Heart left ventricle (tissue), 13 donors: ENCODE results near the gene PRLH.

Experiments used
- POLR2A ChIP-seq, 2 donors: fragments of 450-650 bp; IDR thresholded peaks; one replicate each; pipeline ENCODE4 v1.6.1; 2017; ENCODE audit warnings: antibody characterized with exemption in 2 of 2, mild to moderate bottlenecking in 2 of 2, moderate library complexity in 2 of 2
- TF ChIP-seq, protein P1 (sequence below), 12 donors: fragments of 200-600 bp; sonication (generic) in 4 of 12; IDR thresholded peaks; one replicate each; pipeline versions ENCODE4 v1.5.0 to v1.8.0; 2018 to 2022; ENCODE audit warnings: antibody characterized with exemption in 12 of 12, mild to moderate bottlenecking in 5 of 12
- donor health status: ischemic (EF 13 %, LVEDD 7.1; RV severe dilation, severe dysfunction).
- donor health status: DM: no; HTN: yes; CAD: no.
- donor health status: DM: no; HTN: no; CAD: no.
- donor health status: ischemic (EF 25% LVEDD 6.9; RV normal size, moderate dysfunction).
- donor health status: ischemic (EF 25% LVEDD 5.7; RV mildly dilated, moderate dysfunction).
- donor health status: ischemic (EF 35%, LVEDD 5.7; RV mildly dilated, moderate dysfunction).
- donor health status: nonischemic (EF 11% LVEDD 7.7; RV severe dilation, severe dysfunction).
- donor health status: DM: yes; HTN: yes; CAD: no.
- donor health status: PGD.
- donor health status: ischemic (EF 29% LVEDD 5.4; RV normal size, mild dysfunction).
- donor health status: nonischemic (EF 23%, LVEDD 6.1; RV moderate dilation, normal function).

- TF ChIP-seq, protein P1, sequence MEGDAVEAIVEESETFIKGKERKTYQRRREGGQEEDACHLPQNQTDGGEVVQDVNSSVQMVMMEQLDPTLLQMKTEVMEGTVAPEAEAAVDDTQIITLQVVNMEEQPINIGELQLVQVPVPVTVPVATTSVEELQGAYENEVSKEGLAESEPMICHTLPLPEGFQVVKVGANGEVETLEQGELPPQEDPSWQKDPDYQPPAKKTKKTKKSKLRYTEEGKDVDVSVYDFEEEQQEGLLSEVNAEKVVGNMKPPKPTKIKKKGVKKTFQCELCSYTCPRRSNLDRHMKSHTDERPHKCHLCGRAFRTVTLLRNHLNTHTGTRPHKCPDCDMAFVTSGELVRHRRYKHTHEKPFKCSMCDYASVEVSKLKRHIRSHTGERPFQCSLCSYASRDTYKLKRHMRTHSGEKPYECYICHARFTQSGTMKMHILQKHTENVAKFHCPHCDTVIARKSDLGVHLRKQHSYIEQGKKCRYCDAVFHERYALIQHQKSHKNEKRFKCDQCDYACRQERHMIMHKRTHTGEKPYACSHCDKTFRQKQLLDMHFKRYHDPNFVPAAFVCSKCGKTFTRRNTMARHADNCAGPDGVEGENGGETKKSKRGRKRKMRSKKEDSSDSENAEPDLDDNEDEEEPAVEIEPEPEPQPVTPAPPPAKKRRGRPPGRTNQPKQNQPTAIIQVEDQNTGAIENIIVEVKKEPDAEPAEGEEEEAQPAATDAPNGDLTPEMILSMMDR (IDR thresholded peaks at IDR 0.05) = no peak
- TF ChIP-seq POLR2A (IDR thresholded peaks at IDR 0.05) = no peak
Observed at GRCh38 chr2:237546876-237547395, 19.4 kb upstream of the PRLH start.
